Measurements from ENCODE around the gene SLC25A11.

SLC25A11 gene, protein sequence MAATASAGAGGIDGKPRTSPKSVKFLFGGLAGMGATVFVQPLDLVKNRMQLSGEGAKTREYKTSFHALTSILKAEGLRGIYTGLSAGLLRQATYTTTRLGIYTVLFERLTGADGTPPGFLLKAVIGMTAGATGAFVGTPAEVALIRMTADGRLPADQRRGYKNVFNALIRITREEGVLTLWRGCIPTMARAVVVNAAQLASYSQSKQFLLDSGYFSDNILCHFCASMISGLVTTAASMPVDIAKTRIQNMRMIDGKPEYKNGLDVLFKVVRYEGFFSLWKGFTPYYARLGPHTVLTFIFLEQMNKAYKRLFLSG

DNA sequence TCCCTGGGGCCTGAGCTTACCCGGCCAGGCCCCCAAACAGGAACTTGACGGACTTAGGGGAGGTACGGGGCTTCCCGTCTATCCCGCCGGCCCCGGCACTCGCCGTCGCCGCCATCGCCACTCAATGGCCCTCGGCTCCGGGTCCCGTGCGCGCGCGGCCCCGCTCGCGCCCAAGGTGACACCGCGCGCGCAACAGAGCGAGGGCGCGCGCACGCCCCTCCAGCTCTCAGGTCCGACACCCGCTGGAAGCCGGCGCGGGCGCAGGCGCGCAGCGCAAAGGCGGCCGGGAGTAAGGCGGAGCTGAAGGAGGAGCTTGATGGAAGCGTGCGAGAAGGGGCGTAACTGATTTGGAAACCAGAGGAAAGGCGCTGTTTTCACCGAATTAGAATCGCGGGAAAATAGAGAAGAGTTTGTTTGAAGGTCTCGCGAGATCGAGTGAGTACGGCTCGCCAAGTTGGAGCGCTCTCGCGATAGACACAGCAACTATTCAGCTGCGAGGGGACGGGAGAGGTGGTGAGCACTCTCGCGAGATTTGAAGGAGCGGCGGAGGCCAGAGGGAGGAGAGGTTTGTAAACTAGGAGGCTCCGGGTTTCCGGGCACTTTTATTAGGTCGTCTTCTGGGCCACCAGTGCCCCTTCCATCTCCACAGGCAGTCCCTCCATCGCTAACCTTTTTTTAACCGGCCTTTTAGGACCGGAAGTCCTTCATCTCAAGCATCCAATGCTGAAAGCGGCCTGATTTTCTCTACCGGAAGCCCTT is at the start of gene SLC25A11, which contains the start of gene RNF167:
Gene SLC25A11 (minus strand): TSS at position 251 of the 759 bp plus-strand sequence. CDS start 136 bp downstream, at position 115.
Gene RNF167 (plus strand): TSS at position 473 of the 759 bp plus-strand sequence. CDS start 642 bp downstream, outside the sequence.
- DNase-seq (ENCODE audit: low spot score): peak; percentile 94

DNA sequence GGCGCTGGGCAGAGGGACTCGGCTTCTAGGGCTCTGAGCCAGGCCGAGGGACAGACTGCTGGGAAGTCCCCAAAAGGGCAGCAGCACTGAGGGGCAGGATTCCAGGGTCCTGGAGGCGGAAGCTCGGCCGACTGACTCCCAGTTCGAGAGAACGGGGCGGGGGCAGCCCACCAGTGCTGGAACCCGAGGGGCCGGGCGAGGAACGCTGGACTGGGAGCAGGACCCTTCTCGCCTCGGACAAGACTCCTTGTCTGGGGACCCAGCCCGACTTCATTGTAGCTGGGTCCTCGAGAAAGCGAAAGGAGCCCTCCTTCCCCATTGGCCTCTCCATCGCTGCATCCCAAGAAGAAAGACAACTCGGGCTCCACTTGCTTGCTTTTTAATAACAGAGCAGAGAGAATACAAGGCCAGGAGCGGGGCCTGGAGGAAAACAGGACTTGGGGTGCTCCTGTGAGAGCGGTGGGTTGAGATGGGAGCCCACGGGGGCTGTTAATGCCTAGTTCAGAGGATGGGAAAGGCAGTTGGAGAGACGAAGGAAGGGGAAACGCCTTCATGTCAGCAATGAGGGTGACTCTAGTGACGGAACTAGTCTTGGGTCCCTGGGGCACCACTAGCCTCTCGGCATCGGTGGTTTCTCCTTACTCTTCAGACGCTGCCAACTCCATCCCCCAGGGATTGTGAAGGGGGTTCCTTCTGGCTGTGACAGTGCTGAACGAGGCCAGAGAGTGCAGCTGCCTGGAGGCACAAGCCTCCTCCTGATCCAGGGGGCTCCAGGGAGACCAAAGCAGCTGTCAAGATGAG is 48.1 kb upstream of the SLC25A11 start:
- DNase-seq (ENCODE audit: low spot score): peak; percentile 41

DNA sequence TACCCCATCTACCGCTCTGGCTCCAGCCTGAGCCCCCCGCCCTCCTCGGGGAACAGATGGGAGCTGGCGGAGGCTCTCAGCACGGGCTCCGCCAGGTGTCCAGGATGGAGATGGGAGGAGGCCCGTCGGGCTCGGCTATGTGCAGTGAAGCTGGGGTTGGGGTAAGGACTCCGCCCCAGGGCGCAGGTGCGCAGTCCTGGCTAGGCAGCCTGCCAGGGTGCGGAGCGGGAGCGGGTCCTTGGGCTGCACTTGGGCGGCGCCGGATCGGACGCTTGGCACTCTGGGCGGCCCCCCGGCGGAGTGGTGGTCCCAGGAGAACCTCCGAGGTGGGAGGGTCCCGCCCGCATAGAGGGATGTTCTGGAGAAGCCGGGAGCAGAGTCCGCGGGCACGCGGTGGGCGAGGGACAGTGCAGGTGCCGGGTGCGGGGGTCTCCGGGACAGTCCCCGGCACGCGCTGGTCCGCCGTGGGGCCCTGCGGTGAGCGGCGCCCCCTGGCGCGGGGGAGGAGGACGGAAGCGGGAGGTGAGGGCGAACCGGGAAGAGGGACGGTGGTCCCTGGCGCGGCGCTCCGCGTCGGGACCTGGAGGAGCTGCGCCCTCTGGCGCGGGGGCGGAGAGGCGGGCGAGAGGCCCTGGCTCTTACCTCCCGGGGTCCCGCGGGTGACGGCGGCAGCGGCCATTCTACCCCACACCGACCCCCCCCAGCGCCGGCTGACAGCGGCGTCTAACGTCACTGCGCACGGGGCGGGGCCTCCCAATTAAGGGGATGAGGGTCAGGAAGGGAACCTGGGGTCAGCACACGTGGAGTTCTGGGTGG is 47.3 kb upstream of the SLC25A11 start, which contains the start of gene CAMTA2:
Gene CAMTA2 (minus strand): TSS at position 725 of the 816 bp plus-strand sequence. CDS start 1,453 bp downstream, outside the sequence.
- peak; percentile 88 for DNase-seq (ENCODE audit: low spot score)

DNA sequence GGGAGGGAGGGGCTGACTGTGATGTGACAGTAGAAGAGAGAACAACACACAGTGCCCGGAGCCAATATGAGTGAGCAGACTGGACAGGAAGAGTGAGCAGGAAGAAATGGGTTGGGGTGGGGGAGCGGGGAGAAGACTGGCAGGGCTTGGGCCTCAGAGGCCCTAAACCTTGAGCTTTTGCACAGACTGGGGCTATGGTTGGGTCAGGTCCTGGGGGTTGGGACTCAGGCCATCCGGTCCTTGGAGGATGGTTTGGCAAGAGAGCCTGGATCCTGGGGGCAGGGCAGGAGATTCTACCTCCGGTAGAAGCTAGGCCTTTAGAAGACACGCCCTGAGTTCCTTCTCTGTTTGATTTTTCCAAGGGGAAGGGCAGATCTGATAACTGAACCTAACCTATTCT is 46.6 kb upstream of the SLC25A11 start:
- no peak for DNase-seq (ENCODE audit: low spot score)

DNA sequence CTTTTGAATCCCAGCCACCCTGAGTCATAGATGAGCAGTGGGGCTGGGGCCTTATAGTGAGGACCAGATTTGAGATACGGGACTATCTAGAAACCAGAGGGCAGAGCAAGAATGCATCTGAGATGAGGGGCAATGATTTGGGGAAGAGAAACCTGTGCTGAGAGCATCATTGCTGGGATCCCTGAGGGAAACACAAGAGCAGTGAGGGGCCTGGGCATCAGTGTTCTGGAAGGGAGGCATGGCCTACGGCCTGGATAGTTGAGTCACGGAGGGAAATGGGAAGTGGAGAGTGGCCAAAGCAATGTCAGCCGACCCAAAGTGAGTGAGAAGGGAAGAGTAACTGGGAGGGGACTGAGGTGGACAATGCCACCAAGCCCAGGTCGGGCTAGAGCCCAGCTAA is 42.5 kb upstream of the SLC25A11 start:
- DNase-seq (ENCODE audit: low spot score): no peak

DNA sequence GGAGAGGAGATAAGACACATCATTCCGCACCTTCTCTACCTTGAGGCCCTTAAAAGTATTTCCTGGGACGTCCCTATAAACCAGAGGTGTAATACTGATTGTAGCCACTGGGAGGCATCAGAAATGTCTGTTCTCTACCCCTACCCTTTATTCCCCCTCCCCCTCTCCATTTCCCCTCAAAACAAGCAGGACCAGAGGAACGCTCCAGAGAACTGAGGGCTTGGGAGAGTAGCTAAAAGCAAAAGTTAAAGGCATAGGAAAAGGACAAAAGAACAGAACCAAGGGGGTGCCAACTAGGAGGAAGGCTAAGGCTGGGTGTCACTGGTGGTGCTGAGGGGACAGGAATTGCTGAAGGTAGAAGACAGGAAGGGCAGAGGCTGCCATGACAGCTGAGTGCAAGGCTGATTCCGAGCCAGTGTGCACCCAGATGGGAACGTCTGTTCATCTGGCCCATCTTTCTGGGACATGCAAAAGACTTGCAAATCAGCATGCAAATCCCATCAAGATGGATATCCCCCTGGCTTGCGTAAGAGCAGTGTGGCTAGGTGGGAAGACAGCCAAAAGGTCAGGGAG is 40.9 kb upstream of the SLC25A11 start:
- peak; percentile 47 for DNase-seq (ENCODE audit: low spot score)

DNA sequence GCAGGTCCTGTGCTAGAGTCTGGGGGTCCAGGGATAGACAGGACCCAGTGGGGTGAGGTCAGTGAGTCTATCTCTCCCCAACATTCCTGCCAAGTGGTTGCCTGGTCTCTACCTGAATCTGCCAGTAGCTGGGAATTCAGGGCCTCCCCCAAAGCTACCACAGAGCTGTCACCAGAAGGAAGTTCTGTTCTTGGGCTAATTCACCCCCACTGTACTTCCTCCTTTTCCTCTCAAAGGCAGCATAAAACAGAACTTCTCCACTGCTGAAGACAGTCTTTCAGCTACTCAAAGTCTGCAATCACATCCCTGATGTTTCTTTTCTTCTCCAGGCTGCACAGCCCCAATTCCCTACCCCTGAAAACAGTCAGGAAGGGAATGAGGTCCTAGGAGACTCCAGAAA is 38.9 kb upstream of the SLC25A11 start:
- no peak for DNase-seq (ENCODE audit: low spot score)

DNA sequence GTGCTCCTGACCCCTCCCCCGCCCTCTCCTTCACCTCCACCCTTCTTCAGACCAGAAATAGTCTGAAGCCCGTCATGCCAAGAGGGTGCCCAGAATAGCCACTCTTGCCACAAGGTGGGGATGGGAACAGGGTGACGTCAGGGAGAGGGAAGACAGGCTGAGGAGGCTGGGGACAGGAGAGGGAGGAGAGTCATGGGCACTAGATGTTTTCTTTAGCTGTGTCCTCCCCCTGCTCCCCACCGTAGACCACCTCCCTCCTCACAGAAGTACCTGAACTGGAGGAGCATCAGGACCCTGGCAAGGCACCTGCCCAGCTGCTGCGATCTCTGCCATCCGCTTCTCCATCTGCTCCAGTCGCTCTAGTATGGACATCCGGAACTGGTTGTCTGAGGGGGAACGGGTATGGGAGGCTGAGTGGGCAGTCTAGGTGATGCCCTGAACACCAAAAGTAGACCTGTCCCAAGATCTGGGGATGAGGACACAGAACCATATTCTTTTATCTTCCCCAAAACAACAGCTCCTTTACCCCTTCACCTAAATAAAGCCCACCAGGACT is 34.3 kb upstream of the SLC25A11 start:
- no peak for DNase-seq (ENCODE audit: low spot score)

DNA sequence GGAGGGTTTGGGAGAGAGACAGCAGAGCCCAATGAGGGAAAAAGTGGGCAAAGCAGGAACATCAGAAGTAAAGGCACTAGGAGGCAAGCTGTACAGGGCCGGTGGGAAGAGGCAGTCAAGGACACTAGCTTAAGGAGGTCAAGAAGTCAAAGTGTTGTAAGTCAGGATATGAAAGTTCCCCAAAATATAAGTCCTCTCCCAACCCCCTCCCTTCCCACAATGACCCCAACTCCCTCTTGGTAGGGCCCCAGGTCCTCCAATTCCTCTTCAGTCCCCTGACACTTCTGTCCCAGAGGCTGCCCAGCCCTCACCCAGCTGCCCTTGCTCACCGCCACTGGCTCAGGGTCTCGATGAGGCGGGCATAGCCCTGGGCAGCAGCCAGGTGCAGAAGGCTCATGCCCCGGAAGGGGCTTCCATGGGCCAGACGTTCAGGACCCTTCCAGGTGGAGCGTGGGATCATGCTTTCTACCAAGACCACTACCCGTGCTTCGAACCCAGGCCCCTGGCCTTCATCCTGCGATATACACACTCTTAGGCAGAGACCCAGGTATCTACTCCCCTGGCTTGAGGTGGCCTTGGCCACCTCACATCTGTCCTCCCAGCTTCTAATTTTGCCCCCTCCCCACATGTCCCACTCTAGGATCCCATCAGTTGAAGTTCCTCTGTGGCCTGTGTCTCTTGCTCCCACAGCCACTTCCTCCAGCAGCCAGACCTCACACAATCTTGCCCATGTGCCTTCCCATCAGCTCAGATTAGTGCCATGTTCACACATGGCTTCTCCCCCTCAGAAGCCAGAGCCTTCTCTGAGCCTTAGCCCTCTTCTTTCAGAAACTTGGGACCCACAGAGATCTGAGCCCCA is 33.6 kb upstream of the SLC25A11 start:
- no peak for DNase-seq (ENCODE audit: low spot score)

DNA sequence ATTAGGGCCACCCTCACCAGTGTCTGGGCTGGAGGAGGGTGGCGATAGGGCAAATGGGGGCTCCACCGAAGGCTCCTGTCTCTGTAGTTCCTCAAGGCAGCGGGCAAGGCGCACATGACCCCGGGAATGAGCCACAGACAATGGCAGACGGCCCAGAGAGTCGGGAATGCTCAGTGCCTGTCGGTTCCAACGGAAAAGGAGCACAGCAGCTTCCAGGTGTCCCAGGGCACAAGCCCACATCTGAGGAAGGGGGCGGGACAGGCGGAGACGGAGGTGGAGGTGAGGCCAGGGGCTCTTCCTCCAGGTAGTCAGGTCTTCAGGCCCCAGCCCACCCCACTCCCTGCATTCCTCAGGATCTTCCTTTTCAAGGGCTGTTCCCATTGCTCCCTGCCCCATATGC is 32.9 kb upstream of the SLC25A11 start:
- DNase-seq (ENCODE audit: low spot score): no peak

DNA sequence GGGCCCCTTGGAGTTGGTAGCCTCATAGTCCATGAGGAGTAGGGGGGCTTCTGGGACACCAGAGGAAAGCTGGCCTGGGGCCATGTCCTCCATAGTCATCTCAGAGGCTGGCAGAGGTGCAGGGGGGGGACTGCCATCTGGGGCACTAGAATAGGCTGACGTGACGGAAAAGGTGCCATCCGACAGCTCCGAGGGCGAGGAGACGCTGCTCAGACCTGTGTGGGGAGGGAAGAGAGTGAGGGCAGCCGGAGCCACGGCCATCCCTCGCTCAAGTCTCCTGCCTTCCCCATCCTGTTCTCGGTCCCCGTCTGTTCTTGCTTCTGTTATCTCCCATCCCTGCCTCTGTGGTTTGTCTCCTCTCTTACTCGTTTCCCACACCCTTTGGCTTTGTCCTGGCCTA is 32.5 kb upstream of the SLC25A11 start:
- no peak for DNase-seq (ENCODE audit: low spot score)

DNA sequence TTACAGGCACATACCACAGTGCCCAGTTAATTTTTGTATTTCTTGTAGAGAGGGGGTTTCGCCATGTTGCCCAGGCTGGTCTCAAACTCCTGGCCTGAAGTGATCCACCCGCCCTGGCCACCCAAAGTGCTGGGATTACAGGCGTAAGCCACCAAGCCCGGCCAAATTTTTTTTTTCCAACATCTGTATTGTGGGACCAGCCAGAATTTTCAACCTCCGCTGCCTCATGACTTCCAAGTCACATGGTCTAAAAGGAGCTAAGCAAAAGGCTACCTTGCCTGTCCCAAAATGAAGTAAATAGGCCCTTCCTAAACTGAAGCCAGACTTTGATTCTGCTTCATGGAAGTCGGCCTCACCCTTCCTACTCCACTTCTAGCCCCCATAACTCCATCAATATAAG is 32.0 kb upstream of the SLC25A11 start:
- no peak for DNase-seq (ENCODE audit: low spot score)

DNA sequence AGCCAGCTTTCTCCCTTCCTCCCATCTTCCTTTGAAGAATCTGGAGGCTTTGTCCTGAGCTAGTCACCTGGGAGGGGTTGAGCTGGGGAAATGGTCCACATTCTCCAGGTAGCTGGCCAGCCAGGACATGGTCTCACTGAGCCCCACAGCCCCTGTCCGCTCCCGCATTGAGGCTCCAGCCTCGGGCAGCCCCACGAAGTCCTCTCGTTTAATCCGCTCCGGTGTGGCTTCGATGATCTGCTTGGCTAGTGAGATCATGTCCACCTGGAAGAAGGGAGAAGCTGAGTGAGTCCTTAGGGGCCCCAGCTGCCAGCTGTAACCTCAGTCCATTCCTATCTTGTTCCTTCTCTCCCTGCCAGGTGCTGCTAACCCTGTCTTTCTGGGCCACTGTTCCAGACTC is 30.4 kb upstream of the SLC25A11 start:
- DNase-seq (ENCODE audit: low spot score): no peak

DNA sequence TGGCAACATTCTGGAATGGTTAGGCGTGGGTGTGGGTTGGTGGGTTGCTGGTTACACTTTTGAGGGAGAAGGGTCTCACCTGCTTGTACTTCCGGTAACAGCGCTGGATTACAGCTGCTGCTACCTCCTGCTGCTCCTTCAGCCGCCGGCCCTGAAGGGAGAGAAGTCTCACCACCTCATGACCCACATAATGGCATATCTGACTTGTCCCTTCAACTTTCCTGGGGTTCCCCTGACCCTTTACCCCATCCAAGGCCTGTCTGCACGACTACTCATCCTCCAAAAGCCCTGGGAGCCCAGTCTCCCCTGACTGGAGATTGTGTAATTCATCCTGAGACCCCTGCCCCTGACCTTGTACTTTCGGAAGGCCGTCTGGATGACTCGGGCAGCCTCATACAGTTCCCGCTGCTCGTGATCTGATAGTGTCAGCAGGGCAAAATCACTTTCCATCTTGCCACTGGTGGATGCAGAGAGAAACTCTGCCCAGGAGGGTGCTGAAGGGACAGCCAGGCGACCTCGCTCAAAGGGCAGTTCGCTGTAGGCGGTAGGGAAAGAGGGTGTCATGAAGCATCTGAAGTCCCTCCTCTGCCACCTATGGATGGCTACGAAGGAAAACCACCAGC is 29.8 kb upstream of the SLC25A11 start:
- DNase-seq (ENCODE audit: low spot score): no peak

DNA sequence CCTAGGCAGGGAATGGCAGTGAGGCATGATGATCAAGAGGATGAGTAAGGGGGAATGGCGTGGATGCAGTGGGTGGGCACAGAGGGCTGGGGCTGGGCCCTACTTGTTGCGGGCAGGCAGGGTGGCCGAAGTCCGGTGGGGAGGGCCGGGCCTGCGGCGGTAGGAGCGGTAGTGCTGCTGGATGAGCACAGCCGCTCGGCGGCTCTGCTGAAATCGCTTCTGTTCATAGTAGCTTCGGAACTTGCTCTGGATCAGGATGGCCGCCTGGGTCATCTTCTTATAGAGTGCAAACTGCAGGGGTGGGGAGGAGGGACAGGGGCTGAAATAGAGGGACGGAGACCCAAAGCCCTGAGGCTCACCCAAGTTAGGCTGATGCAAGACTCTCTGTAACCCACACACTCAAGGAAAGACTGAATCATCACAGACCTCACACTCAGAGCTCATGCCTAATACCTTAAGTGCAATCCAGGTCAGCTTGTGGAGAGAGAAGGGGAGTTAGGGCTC is 29.3 kb upstream of the SLC25A11 start:
- DNase-seq (ENCODE audit: low spot score): no peak

DNA sequence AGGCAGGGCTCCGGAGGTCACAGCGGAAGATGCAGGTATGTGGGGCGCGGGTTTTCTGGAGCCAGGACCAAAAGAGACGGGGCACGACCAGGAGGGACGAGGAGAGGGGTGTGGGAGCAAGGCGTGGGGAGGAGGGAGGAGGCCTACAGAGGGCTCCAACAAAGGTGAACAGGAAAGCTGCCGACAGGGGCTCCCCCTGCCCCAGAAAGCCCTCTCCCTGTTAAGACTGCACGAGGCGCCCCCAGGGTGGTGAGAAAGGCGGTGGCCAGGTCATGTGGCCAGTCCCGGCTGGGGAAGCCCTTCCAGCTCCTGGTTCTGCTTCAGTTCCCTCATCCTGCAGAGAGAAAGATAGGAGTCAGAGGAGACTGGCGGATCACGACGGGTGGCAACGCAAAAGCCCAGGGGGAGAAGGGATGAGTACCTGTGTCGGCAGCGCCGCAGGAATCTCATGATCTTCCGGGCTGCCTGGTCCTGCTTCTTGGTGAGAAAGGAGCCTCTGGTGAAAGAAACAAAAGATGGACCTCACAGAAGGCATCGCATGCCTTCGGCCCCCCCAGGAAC is 28.7 kb upstream of the SLC25A11 start:
- DNase-seq (ENCODE audit: low spot score): no peak

DNA sequence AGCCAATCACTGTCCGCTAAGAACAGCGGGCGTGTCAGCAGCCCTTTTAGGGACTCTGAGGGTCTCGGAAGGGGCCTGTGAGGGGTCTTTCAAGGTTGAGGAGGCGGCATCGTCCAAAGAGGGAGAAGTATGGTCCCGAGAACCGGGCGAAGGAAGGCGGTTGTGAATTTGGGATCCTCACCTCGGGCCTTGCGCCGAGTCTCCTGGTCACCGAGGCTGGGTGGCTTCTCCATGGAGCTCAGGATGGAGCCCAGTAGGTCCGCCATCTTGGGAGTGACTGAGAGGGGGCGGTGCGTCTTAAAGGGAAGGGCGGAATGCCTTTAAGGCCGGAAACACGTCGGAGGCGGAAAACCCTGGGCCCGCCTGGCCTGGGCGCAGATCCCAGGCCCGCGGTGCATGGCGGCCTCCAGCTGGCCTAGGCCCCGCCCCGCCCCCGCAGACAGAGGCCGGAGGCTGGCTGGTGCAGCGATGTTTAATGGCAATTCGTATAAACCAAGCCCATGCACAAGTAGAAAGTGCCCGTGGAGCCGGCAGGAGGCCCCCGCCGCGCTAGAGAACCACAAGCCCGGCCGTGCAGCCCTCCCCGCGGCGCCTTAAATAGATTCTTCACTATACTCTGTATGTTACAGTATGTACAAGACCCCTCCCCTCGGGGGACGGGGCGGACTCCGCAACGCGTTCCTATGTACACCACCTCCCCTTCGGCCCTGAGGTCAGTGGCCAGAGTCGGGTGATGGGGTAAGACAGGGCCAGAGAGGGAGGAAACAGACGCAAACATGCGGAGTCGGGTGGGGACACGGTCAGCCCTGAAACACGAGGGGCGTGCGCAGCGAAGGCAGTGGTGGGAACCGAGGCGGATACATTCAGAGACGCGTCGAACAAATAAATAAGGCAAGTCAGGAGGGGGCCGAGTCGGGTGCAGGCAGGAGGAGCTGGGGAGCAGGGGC is 28.0 kb upstream of the SLC25A11 start, which contains the start of gene SPAG7:
Gene SPAG7 (minus strand): TSS at position 279 of the 947 bp plus-strand sequence. CDS start 13 bp downstream, at position 266.
- DNase-seq (ENCODE audit: low spot score): peak; percentile 91

Data from D341Med (cell line).